Measurements from ENCODE around the gene EZH1. TPM values are rescaled to one million over a fixed set of nuclear protein-coding genes. Genes with fewer than 3 reads are reported as not detected.
"Not testable (repeated sequence)": the region's sequence is repeated elsewhere in the genome, so short reads cannot be mapped to it uniquely, and the experiment has no call there.

The EZH1 gene
- total RNA-seq, 2 donors from 2014 or later: 30.5 to 32.5 TPM

DNA sequence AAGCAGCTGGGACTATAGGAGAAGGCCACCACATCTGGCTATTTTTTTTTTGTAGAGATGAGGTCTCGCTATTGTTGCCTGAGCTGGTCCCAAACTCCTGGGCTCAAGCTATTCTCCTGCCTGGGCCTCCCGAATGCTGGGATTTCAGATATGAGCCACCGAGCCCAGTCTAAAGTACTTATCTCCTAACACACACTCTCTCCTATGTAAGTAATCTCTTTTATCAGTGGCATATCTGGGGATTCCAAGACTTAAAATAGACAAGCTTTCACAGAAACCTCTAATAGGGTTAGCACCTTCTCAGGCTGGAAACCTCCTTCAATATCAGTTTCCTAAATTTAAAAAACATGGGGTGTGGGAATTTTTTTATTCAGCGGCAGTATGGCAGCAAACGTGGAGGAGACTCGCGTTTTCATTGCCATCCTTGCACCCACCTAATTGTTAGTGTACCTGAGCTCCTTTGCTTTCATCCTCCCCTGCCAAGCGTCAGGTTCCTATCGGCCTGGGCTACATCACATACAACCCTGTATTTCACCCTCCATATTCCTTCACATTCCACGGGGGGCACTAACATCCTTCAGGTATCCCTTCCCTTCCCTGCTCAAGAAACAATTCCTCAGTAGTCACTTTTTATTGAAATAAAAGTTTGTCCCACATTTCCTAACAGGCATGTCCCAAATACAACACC is 1.1 kb downstream of the EZH1 start:
- TF ChIP-seq, protein P1, sequence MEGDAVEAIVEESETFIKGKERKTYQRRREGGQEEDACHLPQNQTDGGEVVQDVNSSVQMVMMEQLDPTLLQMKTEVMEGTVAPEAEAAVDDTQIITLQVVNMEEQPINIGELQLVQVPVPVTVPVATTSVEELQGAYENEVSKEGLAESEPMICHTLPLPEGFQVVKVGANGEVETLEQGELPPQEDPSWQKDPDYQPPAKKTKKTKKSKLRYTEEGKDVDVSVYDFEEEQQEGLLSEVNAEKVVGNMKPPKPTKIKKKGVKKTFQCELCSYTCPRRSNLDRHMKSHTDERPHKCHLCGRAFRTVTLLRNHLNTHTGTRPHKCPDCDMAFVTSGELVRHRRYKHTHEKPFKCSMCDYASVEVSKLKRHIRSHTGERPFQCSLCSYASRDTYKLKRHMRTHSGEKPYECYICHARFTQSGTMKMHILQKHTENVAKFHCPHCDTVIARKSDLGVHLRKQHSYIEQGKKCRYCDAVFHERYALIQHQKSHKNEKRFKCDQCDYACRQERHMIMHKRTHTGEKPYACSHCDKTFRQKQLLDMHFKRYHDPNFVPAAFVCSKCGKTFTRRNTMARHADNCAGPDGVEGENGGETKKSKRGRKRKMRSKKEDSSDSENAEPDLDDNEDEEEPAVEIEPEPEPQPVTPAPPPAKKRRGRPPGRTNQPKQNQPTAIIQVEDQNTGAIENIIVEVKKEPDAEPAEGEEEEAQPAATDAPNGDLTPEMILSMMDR (IDR thresholded peaks at IDR 0.05): no peak
- H3K27me3 ChIP-seq: no peaks in the 10 kb centered on the region
- H3K4me3 ChIP-seq: peak overlapping the region; percentile 64 to 83
- no peaks in the 10 kb centered on the region for H3K36me3 ChIP-seq
- peak overlapping the region; percentile 94 to 95 for H3K27ac ChIP-seq
- no peaks in the 10 kb centered on the region for H3K9me3 ChIP-seq
- no peak for DNase-seq (ENCODE audit: low spot score)
- H3K4me1 ChIP-seq: peaks cover 0 to 29% of the 10 kb centered on the region in 2 donors

DNA sequence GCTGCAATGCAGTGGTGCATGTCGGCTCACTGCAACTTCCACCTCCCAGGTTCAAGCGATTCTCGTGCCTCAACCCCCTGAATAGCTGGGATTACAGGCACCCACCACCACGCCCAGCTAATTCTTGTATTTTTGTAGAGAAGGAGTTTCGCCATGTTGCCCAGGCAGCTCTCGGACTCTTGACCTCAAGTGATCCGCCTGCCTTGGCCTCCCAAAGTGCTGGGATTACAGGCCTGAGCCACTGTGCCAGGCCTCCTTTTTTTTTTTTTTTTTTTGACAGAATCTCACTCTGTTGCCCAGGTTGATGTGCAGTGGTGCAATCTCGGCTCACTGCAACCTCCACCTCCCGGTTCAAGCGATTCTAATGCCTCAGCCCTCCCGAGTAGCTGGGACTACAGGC is 1.9 kb downstream of the EZH1 start:
- not testable (repeated sequence) for H3K9me3 ChIP-seq; H3K27ac ChIP-seq; H3K36me3 ChIP-seq; H3K27me3 ChIP-seq; DNase-seq (ENCODE audit: low spot score); H3K4me3 ChIP-seq
- H3K4me1 ChIP-seq: peaks cover 0 to 21% of the 10 kb centered on the region in 2 donors

DNA sequence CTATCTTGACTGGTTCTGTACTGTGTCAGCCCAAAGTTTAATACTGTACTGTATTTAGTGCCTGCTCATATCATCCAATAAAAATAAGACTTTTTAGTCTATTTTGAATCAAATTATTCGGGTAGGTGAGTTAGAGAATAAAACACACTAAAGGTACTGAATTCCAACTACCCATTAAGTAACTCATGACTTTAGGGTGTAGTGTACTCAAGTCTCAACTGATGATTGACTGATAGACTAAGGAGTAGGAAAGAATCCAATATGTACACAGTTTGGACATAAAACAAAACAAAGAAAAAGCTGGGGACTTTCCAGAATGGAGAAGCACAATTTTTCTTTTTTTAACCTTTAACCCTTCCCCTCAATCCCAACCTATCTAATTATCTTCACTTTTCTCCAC is 4.1 kb downstream of the EZH1 start:
- TF ChIP-seq, protein P1 (IDR thresholded peaks at IDR 0.05): no peak
- no peaks in the 10 kb centered on the region for H3K9me3 ChIP-seq
- H3K27me3 ChIP-seq: no peaks in the 10 kb centered on the region
- no peak overlapping the region for H3K27ac ChIP-seq
- H3K4me1 ChIP-seq: peaks cover 0 to 32% of the 10 kb centered on the region in 2 donors
- no peak for DNase-seq (ENCODE audit: low spot score)
- H3K36me3 ChIP-seq: no peaks in the 10 kb centered on the region
- no peak overlapping the region for H3K4me3 ChIP-seq

DNA sequence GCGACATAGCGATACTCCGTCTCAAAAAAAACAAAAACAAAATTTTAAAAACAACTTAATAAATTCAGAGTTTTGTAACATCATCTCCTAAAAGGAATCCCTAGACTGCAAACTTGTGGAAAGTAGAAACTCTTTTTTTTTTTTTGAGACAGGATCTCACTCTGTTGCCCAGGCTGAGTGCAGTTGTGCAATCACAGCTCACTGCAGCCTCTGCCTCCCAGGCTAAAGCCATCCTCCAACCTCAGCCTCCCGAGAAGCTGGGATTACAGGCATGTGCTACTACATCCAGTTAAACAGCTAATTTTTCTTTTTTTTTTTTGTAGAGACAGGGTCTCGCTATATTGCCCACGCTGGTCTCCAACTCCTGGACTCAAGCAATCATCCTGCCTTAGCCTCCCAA is 19.7 kb downstream of the EZH1 start:
- Histone ChIP-seq H3K36me3 (peaks cover 86% of the 10 kb centered on the region), H3K27me3 (no peaks in the 10 kb centered on the region), H3K27ac (no peak overlapping the region), H3K4me1 (no peaks in the 10 kb centered on the region), H3K4me3 (no peak overlapping the region), H3K9me3 (no peaks in the 10 kb centered on the region)
- no peak for DNase-seq (ENCODE audit: low spot score)
- TF ChIP-seq, protein P1 (IDR thresholded peaks at IDR 0.05): no peak

DNA sequence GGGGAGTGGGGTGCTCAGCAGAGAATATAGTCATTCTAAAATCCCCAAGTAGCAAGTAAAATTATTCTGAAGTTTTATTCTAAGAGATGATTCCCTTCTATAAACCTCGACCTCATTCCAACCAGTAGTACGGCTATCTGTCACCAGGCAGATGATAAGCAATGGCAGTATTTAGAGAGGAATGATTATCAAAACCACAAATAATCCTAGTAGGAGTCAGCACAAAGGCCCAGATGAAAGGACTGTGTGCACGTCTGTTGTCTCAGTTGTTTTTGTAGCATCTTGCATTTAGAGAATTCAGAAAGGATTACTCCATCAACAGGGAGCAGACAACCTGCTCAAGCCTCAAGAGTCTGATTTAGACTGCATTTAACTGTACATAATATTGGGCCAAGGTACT is 21.2 kb downstream of the EZH1 start:
- H3K4me1 ChIP-seq: no peaks in the 10 kb centered on the region
- TF ChIP-seq, protein P1 (IDR thresholded peaks at IDR 0.05): no peak
- H3K27me3 ChIP-seq: no peaks in the 10 kb centered on the region
- DNase-seq (ENCODE audit: low spot score): no peak
- peaks cover 86% of the 10 kb centered on the region for H3K36me3 ChIP-seq
- no peak overlapping the region for H3K27ac ChIP-seq
- no peaks in the 10 kb centered on the region for H3K9me3 ChIP-seq
- H3K4me3 ChIP-seq: no peak overlapping the region

DNA sequence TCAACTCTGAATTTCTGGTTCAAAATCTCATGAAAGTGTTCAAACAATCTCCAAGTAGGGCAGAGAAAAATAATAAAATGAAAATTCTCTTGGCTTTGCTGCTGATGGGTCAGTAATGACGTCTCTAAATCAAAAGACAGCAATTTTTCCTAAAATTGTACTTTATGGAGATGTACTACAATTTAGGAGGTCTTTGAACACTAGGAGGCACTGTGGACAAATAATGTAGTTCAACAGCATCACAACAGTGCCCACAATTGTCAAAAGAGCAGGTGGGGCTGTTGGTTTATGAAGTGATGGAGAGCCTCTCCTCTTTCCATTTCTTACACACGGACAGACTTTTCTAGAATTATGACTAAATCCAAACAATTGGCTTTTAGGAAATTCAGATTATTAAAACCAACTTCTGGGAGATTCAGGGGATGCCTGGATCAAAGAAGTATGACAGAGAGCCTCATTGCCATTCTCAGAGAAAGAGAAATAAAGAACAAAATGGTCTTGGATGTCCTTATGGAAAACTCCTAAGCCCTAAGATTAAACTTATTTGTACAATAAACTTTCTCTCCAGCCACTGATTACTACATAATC is 23.8 kb downstream of the EZH1 start:
- no peak for DNase-seq (ENCODE audit: low spot score)
- H3K9me3 ChIP-seq: no peaks in the 10 kb centered on the region
- no peaks in the 10 kb centered on the region for H3K4me1 ChIP-seq
- no peaks in the 10 kb centered on the region for H3K27me3 ChIP-seq
- no peak overlapping the region for H3K4me3 ChIP-seq
- H3K36me3 ChIP-seq: peaks cover 85% of the 10 kb centered on the region
- TF ChIP-seq, protein P1 (IDR thresholded peaks at IDR 0.05): peak; percentile 36 to 80
- no peak overlapping the region for H3K27ac ChIP-seq

Measured in right atrium auricular region (tissue), 2 donors.